Esophagus (tissue), 2 donors: ENCODE results near the gene ZNF609. TPM values are rescaled to one million over a fixed set of nuclear protein-coding genes. Genes with fewer than 3 reads are reported as not detected.

ENCODE experiments used
- H3K27ac ChIP-seq, 2 donors: one replicate each; pipeline ENCODE4 v1.5.1; 2013; ENCODE audit warnings: low read depth in 2 of 2, mild to moderate bottlenecking in 2 of 2, inconsistent platforms in 1 of 2, low read length in 1 of 2, moderate library complexity in 1 of 2
- H3K27me3 ChIP-seq, 2 donors: one replicate each; pipeline ENCODE4 v1.6.1; 2013; ENCODE audit warnings: low read length in 2 of 2, control low read depth in 1 of 2, mild to moderate bottlenecking in 1 of 2; ENCODE audit not compliant: insufficient read depth in 2 of 2, control insufficient read depth in 1 of 2
- H3K36me3 ChIP-seq, 2 donors: one replicate each; pipeline ENCODE4 v1.6.1; 2013; ENCODE audit warnings: low read length in 1 of 2; ENCODE audit not compliant: control insufficient read depth in 2 of 2, insufficient read depth in 2 of 2
- H3K4me1 ChIP-seq, 2 donors: one replicate each; pipeline ENCODE4 v1.6.1; 2013; ENCODE audit warnings: low read length in 1 of 2; ENCODE audit not compliant: control insufficient read depth in 2 of 2, insufficient read depth in 2 of 2
- H3K4me3 ChIP-seq, 2 donors: one replicate each; pipeline ENCODE4 v1.5.1; 2013; ENCODE audit warnings: low read length in 2 of 2, mild to moderate bottlenecking in 2 of 2, low read depth in 1 of 2, moderate library complexity in 1 of 2
- H3K9me3 ChIP-seq, 2 donors: one replicate each; pipeline ENCODE4 v1.6.1; 2013; ENCODE audit warnings: mild to moderate bottlenecking in 2 of 2, low read depth in 1 of 2, low read length in 1 of 2, moderate library complexity in 1 of 2; ENCODE audit not compliant: control insufficient read depth in 2 of 2, insufficient read depth in 1 of 2
- WGBS, 2 donors: extraction: QIAGEN DNeasy Blood & Tissue Kit; methylation state at CpG; one replicate each; pipeline ENCODE4 v1.1.7; 2013; 5-methylcytosine and 5-hydroxymethylcytosine counted together
- polyA plus RNA-seq, 2 donors: library from polyadenylated mRNA; stranded (reverse); fragments of 200-250 nt; gene quantifications; one replicate each; pipeline ENCODE4 v1.2.3, GENCODE V29; 2013
- donor health status: healthy with polysubstance abuse.
- donor health status: Bipolar disorder and iron deficiency.

ZNF609 gene
- polyA plus RNA-seq, 2 donors: 3.5 to 4.1 TPM

GRCh38 chr15:64438653-64439447, 21.5 kb upstream of the ZNF609 start:
- Histone ChIP-seq H3K36me3 (no peaks in the 10 kb centered on the region), H3K4me3 (no peak overlapping the region), H3K4me1 (no peaks in the 10 kb centered on the region), H3K27ac (no peak overlapping the region), H3K9me3 (no peaks in the 10 kb centered on the region), H3K27me3 (no peaks in the 10 kb centered on the region)
- WGBS, 2 donors: 79 to 81% methylated on average over 6 of the region's 6 CpGs

DNA sequence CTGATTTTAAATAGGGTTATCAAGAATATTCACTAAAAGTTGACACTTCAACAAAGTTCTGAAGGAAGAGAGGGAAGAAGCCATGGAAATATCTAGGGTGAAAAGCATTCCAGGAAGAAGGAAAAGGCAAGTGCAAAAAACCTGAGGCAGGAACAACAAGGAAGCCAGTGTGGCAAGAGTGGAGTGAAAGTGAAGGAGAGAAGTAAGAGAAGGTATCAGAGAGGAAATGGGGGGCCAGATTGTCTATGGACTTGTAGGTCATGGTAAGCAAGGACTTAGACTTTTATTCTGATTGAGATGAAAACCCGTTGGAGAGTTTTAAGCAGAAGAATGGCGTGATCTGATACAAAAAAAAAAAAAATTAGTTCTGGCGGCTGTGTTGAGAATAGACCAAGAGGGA, 18.5 kb upstream of the ZNF609 start:
- H3K4me1 ChIP-seq: no peaks in the 10 kb centered on the region
- no peak overlapping the region for H3K27ac ChIP-seq
- H3K4me3 ChIP-seq: no peak overlapping the region
- H3K27me3 ChIP-seq: no peaks in the 10 kb centered on the region
- H3K9me3 ChIP-seq: no peaks in the 10 kb centered on the region
- 94 to 96% methylated on average over 3 of the region's 3 CpGs for WGBS, 2 donors
- no peaks in the 10 kb centered on the region for H3K36me3 ChIP-seq

DNA sequence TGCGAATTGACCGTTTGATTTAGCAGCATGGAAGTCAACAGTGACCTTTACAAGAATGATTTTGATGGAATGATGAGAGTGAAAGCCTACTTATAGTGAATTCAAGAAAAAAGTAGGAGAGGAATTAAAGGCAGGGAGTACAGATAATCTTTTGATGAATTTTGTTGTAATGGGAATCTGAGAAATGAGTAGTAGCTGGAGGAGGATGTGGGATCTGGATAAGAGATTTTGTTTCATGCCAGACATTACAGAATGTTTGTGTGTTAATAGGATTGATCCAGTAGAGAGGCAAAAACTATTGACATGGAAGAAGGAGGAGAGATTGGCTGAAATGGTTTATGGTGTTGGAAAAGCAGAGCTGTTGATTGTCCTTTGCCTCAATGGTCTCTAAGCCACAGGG, 17.4 kb upstream of the ZNF609 start:
- Histone ChIP-seq H3K4me1 (no peaks in the 10 kb centered on the region), H3K9me3 (no peaks in the 10 kb centered on the region), H3K36me3 (no peaks in the 10 kb centered on the region), H3K27me3 (no peaks in the 10 kb centered on the region), H3K4me3 (no peak overlapping the region), H3K27ac (no peak overlapping the region)
- 84 to 93% methylated on average over 2 of the region's 2 CpGs for WGBS, 2 donors

DNA sequence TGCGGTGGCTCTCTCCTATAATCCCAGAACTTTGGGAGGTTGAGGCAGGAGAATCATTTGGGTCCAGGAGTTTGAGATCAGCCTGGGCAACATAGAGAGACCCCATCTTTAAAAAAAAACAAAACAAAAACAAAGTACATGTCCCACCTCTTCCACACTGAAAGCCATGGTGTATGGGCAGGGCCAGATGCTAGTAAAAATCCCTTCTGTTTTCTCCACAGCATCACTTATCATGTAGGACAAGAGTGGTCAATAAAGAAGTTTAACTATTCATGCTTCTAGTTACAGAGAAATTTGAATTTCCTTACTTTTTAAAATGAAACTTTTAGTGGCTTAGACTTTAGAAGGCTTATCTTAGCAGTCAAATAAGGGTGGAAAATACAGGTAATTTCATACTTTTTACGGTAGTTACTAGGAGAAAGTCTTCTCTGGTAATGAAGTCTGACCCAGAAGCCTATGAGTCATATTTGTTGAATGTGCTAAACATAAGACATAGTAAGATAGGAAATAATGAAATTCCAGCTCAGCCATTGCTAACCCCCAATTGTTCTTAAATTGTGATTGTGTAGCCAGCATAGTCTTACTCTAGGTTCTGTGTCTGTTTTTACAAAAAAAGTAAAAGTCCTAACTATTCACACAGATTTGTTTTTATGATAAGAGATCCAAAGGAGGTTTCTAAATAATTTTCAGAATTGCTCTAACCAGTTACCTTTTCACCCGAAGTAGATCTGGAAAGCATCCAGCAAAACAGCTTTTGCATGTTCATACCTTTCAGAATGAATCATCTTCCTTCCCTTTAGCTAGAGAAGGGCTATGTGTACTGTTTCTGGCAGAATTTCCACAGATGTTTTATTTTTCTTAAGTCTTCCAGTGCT, 16.4 kb upstream of the ZNF609 start:
- Histone ChIP-seq H3K4me3 (no peak overlapping the region), H3K27me3 (no peaks in the 10 kb centered on the region), H3K27ac (peak overlapping the region in 1 of 2 donors; percentile 65), H3K9me3 (no peaks in the 10 kb centered on the region), H3K36me3 (peaks cover 0 to 3% of the 10 kb centered on the region in 2 donors), H3K4me1 (no peaks in the 10 kb centered on the region)
- 49 to 52% methylated on average over 3 of the region's 3 CpGs for WGBS, 2 donors

- H3K4me1 ChIP-seq: no peaks in the 10 kb centered on the region
- no peaks in the 10 kb centered on the region for H3K9me3 ChIP-seq
- no peaks in the 10 kb centered on the region for H3K27me3 ChIP-seq
- H3K27ac ChIP-seq: no peak overlapping the region
- H3K4me3 ChIP-seq: no peak overlapping the region
- peaks cover 0 to 3% of the 10 kb centered on the region in 2 donors for H3K36me3 ChIP-seq
Measured at GRCh38 chr15:64444836-64445235, 15.5 kb upstream of the ZNF609 start.

GRCh38 chr15:64447536-64448315, 12.7 kb upstream of the ZNF609 start:
- Histone ChIP-seq H3K4me3 (no peak overlapping the region), H3K36me3 (peaks cover 0 to 3% of the 10 kb centered on the region in 2 donors), H3K27ac (no peak overlapping the region), H3K9me3 (no peaks in the 10 kb centered on the region), H3K4me1 (no peaks in the 10 kb centered on the region), H3K27me3 (no peaks in the 10 kb centered on the region)
- 92 to 93% methylated on average over 6 of the region's 6 CpGs for WGBS, 2 donors

DNA sequence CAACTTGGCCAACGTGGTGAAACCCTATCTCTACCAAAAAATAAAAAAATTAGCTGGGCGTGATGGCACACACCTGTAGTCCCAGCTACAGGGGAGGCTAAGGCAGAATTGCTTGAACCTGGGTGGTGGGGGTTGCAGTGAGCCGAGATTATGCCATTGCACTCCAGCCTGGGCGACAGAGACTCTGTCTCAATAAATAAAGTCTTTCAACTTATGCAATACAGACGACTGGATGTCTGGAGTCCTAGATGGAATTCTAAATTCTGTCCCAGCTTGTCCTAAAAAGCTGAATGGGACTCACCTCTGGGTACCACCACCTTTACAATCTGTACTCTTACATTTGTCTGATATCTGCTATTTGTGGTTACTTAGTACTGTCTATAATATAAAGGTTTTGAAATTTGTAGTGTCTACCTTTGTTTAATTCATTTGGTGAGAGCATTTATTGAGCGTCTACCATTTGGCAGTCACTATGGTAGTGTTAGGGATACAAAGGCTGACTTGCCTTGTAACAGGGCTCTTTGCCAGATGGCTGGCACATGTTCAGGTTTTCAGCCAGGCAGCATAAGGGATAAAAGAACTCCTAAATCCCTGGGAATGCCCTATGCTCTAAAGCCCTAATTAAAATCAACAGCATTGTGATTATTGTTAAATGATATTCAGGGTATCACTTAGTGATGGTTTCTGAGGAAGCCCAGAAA, 7.2 kb upstream of the ZNF609 start:
- peaks cover 0 to 3% of the 10 kb centered on the region in 2 donors for H3K36me3 ChIP-seq

GRCh38 chr15:64453689-64454037, 6.7 kb upstream of the ZNF609 start:
- Histone ChIP-seq H3K4me3 (no peak overlapping the region), H3K36me3 (no peaks in the 10 kb centered on the region), H3K4me1 (no peaks in the 10 kb centered on the region), H3K9me3 (no peaks in the 10 kb centered on the region), H3K27ac (no peak overlapping the region), H3K27me3 (no peaks in the 10 kb centered on the region)
- 87 to 92% methylated on average over 1 of the region's 1 CpG for WGBS, 2 donors

More for the DNA sequence above, 7.2 kb upstream of the ZNF609 start:
- no peaks in the 10 kb centered on the region for H3K27me3 ChIP-seq
- no peaks in the 10 kb centered on the region for H3K9me3 ChIP-seq
- H3K4me1 ChIP-seq: no peaks in the 10 kb centered on the region
- H3K4me3 ChIP-seq: no peak overlapping the region
- WGBS, 2 donors: 51 to 60% methylated on average over 6 of the region's 6 CpGs
- H3K27ac ChIP-seq: no peak overlapping the region

GRCh38 chr15:64454282-64454681, 6.1 kb upstream of the ZNF609 start:
- no peaks in the 10 kb centered on the region for H3K36me3 ChIP-seq
- H3K27ac ChIP-seq: no peak overlapping the region
- no peak overlapping the region for H3K4me3 ChIP-seq
- H3K9me3 ChIP-seq: no peaks in the 10 kb centered on the region
- H3K27me3 ChIP-seq: no peaks in the 10 kb centered on the region
- no peaks in the 10 kb centered on the region for H3K4me1 ChIP-seq
